ENCODE results near the gene KBTBD12. TPM values are rescaled to one million over a fixed set of nuclear protein-coding genes. Genes with fewer than 3 reads are reported as not detected.

Gene KBTBD12
- polyA plus RNA-seq, 2 of the 4 experiments (the other 2 are of a cell fraction), result not detected

GRCh38 chr3:127994011-127994410, 79.0 kb downstream of the KBTBD12 start:
- Histone ChIP-seq H3K4me2 (no peak overlapping the region), H3K27ac (no peak overlapping the region), H3K4me1 (peaks cover 6% of the 10 kb centered on the region; the same call in 1 of the 3 replicates), H3K4me3 (no peak overlapping the region), H3K9me3 (no peaks in the 10 kb centered on the region)
- ChIA-PET POLR2A (no interaction called here), CTCF (no interaction called here)
- TF ChIP-seq FOSB (CRISPR knock-in tag; IDR thresholded peaks at IDR 0.05), result no peak
- TF ChIP-seq HOXB5 (CRISPR knock-in tag; IDR thresholded peaks at IDR 0.05), result no peak
- TF ChIP-seq EP300 (IDR thresholded peaks at IDR 0.05), result no peak
- TF ChIP-seq RNF2 (IDR thresholded peaks at IDR 0.05; ENCODE audit: borderline replicate concordance, low read depth), result no peak
- no peak for TF ChIP-seq SMC3 (IDR thresholded peaks at IDR 0.05)
- no peak for TF ChIP-seq CTCF (IDR thresholded peaks at IDR 0.05)
- TF ChIP-seq, protein P1, sequence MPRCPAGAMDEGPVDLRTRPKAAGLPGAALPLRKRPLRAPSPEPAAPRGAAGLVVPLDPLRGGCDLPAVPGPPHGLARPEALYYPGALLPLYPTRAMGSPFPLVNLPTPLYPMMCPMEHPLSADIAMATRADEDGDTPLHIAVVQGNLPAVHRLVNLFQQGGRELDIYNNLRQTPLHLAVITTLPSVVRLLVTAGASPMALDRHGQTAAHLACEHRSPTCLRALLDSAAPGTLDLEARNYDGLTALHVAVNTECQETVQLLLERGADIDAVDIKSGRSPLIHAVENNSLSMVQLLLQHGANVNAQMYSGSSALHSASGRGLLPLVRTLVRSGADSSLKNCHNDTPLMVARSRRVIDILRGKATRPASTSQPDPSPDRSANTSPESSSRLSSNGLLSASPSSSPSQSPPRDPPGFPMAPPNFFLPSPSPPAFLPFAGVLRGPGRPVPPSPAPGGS (IDR thresholded peaks at IDR 0.05), result no peak
- TF ChIP-seq ZFP36 (IDR thresholded peaks at IDR 0.05; ENCODE audit: borderline replicate concordance, partially characterized antibody), result no peak
- ATAC-seq (no peak), FAIRE-seq (no peak), DNase-seq (ENCODE audit: low read depth in 1 of 2, low spot score in 1 of 2) (no peak)

DNA sequence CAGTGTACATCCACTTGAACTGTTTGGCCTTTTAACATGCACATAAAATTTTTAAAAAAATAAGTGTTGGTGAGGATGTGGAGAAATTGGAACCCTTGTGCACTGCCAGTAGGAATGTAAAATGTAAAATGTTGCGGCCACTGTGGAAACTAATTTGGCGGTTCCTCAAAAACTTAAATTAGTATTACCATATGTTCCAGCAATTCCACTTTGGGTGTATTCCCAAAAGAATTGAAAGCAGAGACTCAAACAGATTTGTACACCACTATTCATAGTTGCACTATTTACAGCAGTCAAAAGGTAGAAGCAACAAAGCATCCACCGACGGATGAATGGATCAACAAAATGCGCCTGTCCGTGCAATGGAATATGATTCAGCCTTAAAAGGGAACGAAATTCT, 82.0 kb downstream of the KBTBD12 start:
- no peak for ATAC-seq
- Histone ChIP-seq H3K9me3 (no peaks in the 10 kb centered on the region), H3K4me3 (no peak overlapping the region), H3K4me1 (no peaks in the 10 kb centered on the region), H3K27ac (no peak overlapping the region), H3K4me2 (no peak overlapping the region)
- TF ChIP-seq HOXA7 (CRISPR knock-in tag; IDR thresholded peaks at IDR 0.05) (no peak), GATA3 (IDR thresholded peaks at IDR 0.05; ENCODE audit: borderline replicate concordance) (no peak), EHMT2 (IDR thresholded peaks at IDR 0.05; ENCODE audit: low read depth) (no peak), ZC3H11A (IDR thresholded peaks at IDR 0.05) (no peak), TFCP2L1 (CRISPR knock-in tag; IDR thresholded peaks at IDR 0.05) (no peak), HEYL (CRISPR knock-in tag; IDR thresholded peaks at IDR 0.05) (no peak), RAD21 (conservative IDR thresholded peaks at IDR 0.05 in 1 of 2, IDR thresholded peaks at IDR 0.05 in 1 of 2) (no peak), NR3C1 (IDR thresholded peaks at IDR 0.05) (no peak), MAX (IDR thresholded peaks at IDR 0.05) (no peak), CHD4 (IDR thresholded peaks at IDR 0.05; ENCODE audit: borderline replicate concordance) (no peak), CHD2 (IDR thresholded peaks at IDR 0.05; ENCODE audit: low read length, partially characterized antibody) (no peak), ZSCAN20 (CRISPR knock-in tag; IDR thresholded peaks at IDR 0.05) (no peak), ATOH8 (CRISPR knock-in tag; IDR thresholded peaks at IDR 0.05; ENCODE audit: low read depth) (no peak), NPAS2 (CRISPR knock-in tag; IDR thresholded peaks at IDR 0.05; ENCODE audit: borderline replicate concordance) (no peak), REST (IDR thresholded peaks at IDR 0.05) (no peak), CEBPB (IDR thresholded peaks at IDR 0.05) (no peak)
- CTCF ChIA-PET, result interaction anchor here (0.5 to 1.0 kb wide), 2 partner anchors 411 to 1057 kb away, joined by 3 read pairs; no protein-coding TSS in a partner anchor
- WGBS (ENCODE audit: missing lambda C conversion rate), result 91% methylated on average over 7 of the region's 7 CpGs
- DNase-seq (ENCODE audit: low read depth in 1 of 2, low spot score in 1 of 2), result no peak
- POLR2A ChIA-PET, result no interaction called here
- no peak for FAIRE-seq

Data from A549 (cell line).